Osteocyte (in vitro differentiated cells): ENCODE results near the gene DGCR6. TPM values are rescaled to one million over a fixed set of nuclear protein-coding genes. Genes with fewer than 3 reads are reported as not detected.

Experiments
- total RNA-seq: library from RNA; stranded (reverse); gene quantifications from 2 replicates; pipeline ENCODE4 v1.2.1, GENCODE V29; 2021

The DGCR6 gene
- total RNA-seq, 1 donor from 2014 or later = 5.2 TPM

Other genes starting within 250 kb of the DGCR6 start
- gene PRODH, start 30.0 kb downstream of the DGCR6 start, total RNA-seq = 11.2 and 12.0 TPM in 2 replicates
- 64.4 and 66.3 TPM in 2 replicates for gene DGCR2, start 216.1 kb downstream of the DGCR6 start, total RNA-seq
- gene TSSK2, start 225.0 kb downstream of the DGCR6 start, total RNA-seq = not detected in 2 replicates
- 21.6 TPM in 2 replicates for gene ESS2, start 238.3 kb downstream of the DGCR6 start, total RNA-seq
- gene GSC2, start 244.0 kb downstream of the DGCR6 start, total RNA-seq = not detected in 2 replicates